DMS79 (cell line): Measurements from ENCODE around the gene TLCD5.

Source experiments
- DNase-seq: peaks from one replicate; lab custom pipeline; 2025; lab: John Stamatoyannopoulos, UW

Gene TLCD5

DNA sequence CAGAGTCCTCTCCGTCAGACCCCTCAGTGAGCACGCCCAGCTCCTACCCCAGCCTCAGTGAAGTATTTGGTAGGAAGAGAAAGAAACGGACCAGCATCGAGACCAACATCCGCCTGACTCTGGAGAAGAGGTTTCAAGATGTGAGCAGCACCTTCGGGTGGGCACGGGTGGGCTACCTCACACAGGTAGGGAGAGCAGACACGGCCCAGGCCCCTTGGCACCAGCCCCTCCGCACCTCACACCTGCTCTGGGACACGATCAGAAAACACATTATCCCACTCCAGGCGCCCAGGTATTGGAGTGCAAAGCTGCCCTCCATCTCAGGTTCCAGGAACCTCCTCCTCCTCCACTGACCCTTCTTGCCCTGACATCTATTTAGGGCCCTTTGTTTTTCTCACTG lies 17.6 kb upstream of the TLCD5 start:
- DNase-seq, result no peak

DNA sequence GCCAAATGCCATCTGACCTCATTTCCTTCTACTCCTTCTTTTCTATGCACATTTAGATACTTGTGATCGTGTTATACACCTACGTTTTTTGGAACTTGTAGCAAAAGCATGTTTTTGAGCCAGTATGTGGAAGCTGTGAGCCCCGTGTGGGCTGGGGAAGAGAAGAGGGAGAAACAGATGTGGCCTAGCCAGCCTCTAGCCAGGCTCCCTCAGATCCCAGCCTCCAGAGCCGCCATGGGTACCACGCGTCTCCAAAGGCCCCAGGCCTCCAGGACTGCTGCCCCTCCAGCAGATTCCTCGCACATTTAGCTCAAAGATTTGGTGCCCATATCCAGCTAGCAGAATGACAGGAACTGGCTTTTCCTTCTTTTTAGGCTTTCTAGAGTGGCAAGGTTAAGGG lies 17.0 kb upstream of the TLCD5 start:
- no peak for DNase-seq

GRCh38 chr11:120310870-120311269 lies 14.2 kb upstream of the TLCD5 start:
- no peak for DNase-seq

DNA sequence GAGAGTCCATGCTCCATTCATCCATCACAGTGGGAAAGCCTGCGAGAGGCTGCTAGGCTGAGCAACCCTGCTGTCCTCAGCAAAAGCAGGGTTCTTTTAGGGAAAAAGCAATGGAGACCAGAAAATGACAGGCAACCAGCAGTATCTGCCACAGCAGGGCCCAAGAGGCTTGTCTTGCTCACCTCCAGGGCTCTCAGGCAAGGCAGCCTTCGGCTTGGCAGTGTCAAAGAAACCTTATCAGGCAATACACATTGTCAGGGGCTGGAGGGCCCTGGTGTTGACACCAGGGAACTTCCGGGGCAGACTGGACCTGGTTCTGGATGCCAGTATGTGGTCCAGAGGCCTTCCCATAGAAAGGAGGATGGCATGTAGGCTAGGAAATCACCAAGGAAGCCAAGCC lies 10.2 kb upstream of the TLCD5 start:
- no peak for DNase-seq

DNA sequence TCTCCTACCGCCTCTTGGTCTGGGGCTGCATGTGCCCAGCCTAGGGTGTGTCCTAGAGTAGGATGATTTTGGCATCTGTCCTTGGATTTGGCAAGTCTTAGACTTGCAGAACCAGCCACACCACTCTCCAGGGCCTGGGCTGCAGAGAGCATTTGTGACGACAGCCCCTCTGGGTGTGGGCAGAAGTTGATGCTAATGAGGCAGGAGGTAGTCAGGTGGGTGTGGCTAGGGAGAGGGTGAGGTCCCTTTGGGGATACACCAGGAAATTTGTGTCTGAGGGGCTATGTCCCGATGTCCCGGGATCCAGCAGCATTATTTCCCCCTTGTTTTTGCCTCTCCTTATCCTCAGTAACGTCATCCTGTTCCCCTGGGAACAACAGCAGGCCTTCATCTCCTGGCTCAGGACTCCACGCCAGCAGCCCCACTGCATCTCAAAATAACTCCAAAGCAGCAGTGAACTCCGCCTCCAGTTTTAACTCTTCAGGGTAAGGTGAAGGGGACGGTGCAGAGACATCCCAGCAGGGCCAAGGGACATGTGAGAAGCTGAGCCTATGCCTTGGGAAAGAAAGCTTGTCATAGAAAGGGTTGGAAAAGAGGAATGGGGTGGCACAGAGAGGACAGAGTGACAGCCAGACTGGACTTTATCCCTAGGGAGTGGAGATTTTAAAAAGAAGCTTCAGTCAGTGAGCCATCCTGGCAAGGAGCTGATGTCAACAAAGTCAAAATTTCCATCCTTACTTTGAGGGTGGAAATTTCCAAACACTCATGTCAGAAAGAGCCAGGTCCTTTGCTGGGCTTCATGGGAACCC lies 8.0 kb upstream of the TLCD5 start:
- peak; percentile 78 for DNase-seq

GRCh38 chr11:120317689-120318480 lies 7.2 kb upstream of the TLCD5 start:
- no peak for DNase-seq

- DNase-seq, result no peak
Observed at GRCh38 chr11:120318906-120319305, 6.2 kb upstream of the TLCD5 start.

GRCh38 chr11:120326228-120326627 lies 1.1 kb downstream of the TLCD5 start:
- DNase-seq, result no peak

- no peak for DNase-seq
Observed at GRCh38 chr11:120326845-120327281, 1.8 kb downstream of the TLCD5 start.

DNA sequence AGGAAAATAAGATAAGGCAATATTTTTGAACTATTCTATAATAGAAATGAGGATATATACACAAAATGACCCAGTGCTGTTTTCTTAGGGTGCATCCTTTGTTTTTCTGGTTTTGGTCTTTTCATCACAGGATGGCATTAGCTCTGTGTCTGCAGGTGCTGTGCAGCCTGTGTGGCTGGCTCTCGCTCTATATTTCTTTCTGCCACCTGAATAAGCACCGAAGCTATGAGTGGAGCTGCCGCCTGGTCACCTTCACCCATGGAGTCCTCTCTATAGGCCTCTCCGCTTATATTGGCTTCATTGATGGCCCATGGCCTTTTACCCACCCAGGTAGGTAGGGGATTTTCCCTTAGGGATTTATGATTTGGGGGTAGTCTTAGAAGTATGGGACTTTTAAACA lies 2.2 kb downstream of the TLCD5 start:
- no peak for DNase-seq

DNA sequence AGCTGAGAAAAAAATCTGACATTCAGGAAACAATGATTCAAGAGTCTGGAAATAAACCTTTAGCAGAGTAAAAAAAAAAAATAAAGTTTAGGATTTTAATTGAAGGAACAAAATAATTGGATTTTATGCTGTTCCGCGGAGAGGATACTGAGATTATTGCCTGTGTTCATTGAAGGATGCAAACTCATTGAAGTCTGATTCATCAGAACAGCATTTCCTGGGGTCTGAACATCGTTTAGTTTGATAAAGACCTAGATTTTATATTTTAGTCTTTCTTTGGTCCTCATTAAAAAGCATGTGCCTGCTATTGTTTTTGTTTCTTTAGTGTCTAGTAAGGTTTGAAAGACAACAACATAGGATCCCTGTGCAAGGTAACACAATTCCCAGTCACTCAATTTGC lies 4.5 kb downstream of the TLCD5 start:
- no peak for DNase-seq

DNA sequence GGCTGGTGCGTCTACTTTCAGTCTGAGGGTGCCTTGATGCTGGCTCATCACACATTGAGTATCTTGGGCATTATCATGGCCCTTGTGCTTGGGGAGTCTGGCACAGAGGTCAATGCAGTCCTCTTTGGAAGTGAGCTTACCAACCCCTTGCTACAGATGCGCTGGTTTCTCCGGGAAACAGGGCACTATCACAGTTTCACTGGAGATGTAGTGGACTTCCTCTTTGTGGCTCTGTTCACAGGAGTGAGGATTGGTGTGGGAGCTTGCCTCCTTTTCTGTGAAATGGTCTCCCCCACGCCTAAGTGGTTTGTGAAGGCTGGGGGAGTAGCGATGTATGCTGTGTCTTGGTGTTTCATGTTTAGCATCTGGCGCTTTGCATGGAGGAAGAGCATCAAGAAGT lies 4.9 kb downstream of the TLCD5 start:
- no peak for DNase-seq

- no peak for DNase-seq
Observed at GRCh38 chr11:120331301-120331996, 6.3 kb downstream of the TLCD5 start.

- DNase-seq, result no peak
Observed at GRCh38 chr11:120332822-120333716, 8.0 kb downstream of the TLCD5 start.

- DNase-seq, result no peak
Observed at GRCh38 chr11:120333801-120334200, 8.7 kb downstream of the TLCD5 start.

- DNase-seq, result no peak
Observed at GRCh38 chr11:120334332-120334731, 9.2 kb downstream of the TLCD5 start.

- peak; percentile 79 for DNase-seq
Observed at GRCh38 chr11:120334894-120335462, 9.9 kb downstream of the TLCD5 start.

GRCh38 chr11:120335556-120335907 lies 10.4 kb downstream of the TLCD5 start:
- DNase-seq, result no peak

- peak; percentile 90 for DNase-seq
Observed at GRCh38 chr11:120335908-120336640, 11.0 kb downstream of the TLCD5 start, which contains the start of gene ARHGEF12. TSS of gene ARHGEF12 (plus strand) at chr11:120336413. CDS start at chr11:120337244, 831 bp downstream.

DNA sequence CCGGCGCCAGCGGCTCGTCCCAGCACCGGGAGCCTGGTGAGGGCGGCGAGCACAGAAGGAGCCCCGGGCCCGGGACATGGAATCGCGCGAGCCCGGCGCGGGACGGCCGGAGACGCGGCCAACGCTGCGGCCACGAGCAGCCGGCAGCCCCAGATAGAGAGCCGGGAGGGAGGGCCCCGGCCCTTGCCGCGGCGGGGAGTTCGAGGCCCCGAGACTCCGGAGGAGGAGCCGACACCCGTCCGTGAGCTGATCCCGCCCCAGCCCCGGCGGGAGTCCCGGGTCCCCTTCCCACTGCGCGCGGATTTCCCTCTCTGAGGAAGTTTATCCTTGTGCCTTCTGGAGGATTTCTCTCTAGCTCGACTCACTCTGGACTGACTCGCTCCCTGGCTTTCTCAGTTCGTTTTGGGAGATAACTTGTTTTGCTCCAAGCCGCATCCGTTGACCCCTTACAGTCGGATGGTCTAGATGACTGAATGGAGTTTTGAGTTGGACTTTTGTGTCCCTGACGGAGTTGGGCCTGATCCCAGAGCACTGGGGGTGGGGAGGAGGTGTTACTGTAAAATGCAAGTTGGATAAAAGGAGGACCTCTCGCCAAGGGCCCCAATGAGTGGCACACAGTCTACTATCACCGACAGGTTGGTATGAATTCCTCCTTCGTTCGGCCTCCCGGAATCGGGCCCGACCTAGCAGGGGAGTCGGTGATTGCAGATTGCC lies 11.7 kb downstream of the TLCD5 start:
- DNase-seq, result no peak
